Cerebellar nuclear complex (tissue), 1 donor: ENCODE measurements around the gene SLC2A10.

Experiments
- DNase-seq, 2 experiments: peaks; one replicate each; lab custom pipeline; 2025; lab: John Stamatoyannopoulos, UW

Gene SLC2A10

GRCh38 chr20:46703435-46703834 lies 6.0 kb upstream of the SLC2A10 start:
- no peak for DNase-seq

- DNase-seq: no peak
Observed at GRCh38 chr20:46704714-46705377, 4.6 kb upstream of the SLC2A10 start.

- no peak for DNase-seq
Observed at GRCh38 chr20:46705378-46705729, 4.1 kb upstream of the SLC2A10 start.

- DNase-seq: no peak
Observed at GRCh38 chr20:46706242-46706641, 3.2 kb upstream of the SLC2A10 start.

GRCh38 chr20:46708172-46708860 lies 1.1 kb upstream of the SLC2A10 start:
- no peak for DNase-seq

GRCh38 chr20:46709055-46709458 lies 392 bp upstream of the SLC2A10 start:
- DNase-seq: no peak

GRCh38 chr20:46710153-46710913 lies 884 bp downstream of the SLC2A10 start:
- no peak for DNase-seq

GRCh38 chr20:46712056-46712636 lies 2.7 kb downstream of the SLC2A10 start:
- no peak for DNase-seq

- no peak for DNase-seq
Observed at GRCh38 chr20:46713957-46714834, 4.7 kb downstream of the SLC2A10 start.

GRCh38 chr20:46715292-46715756 lies 5.9 kb downstream of the SLC2A10 start:
- DNase-seq: no peak

- no peak for DNase-seq
Observed at GRCh38 chr20:46717818-46718541, 8.5 kb downstream of the SLC2A10 start.

GRCh38 chr20:46720019-46720418 lies 10.6 kb downstream of the SLC2A10 start:
- DNase-seq: no peak

- no peak for DNase-seq
Observed at GRCh38 chr20:46720776-46721425, 11.5 kb downstream of the SLC2A10 start.

- DNase-seq: no peak
Observed at GRCh38 chr20:46721476-46721875, 12.0 kb downstream of the SLC2A10 start.

- DNase-seq: no peak
Observed at GRCh38 chr20:46722450-46722849, 13.0 kb downstream of the SLC2A10 start.

- DNase-seq: no peak
Observed at GRCh38 chr20:46723039-46723438, 13.6 kb downstream of the SLC2A10 start.

- DNase-seq: no peak
Observed at GRCh38 chr20:46724343-46724959, 15.0 kb downstream of the SLC2A10 start.

GRCh38 chr20:46725186-46726165 lies 16.0 kb downstream of the SLC2A10 start:
- DNase-seq: no peak

- DNase-seq: no peak
Observed at GRCh38 chr20:46731770-46732169, 22.3 kb downstream of the SLC2A10 start.
